Measurements from ENCODE around the gene DNAJC27.

GRCh38 chr2:24930768-24931167 lies 41.0 kb downstream of the DNAJC27 start:
- no peak for TF ChIP-seq POLR2A (IDR thresholded peaks at IDR 0.05; ENCODE audit: low read depth, low read length)
- TF ChIP-seq POLR2AphosphoS5 (IDR thresholded peaks at IDR 0.05; ENCODE audit: low read depth, low read length) = no peak
- no peak for TF ChIP-seq TAF1 (IDR thresholded peaks at IDR 0.05; ENCODE audit: borderline replicate concordance, low read depth, low read length)
